HG03520 (cell line): ENCODE results near the gene HS3ST1.

ENCODE experiments used
- ATAC-seq: cut with Tn5 transposase; IDR thresholded peaks from one replicate; pipeline ENCODE4 v1.9.1; 2021; ENCODE audit warnings: mild to moderate bottlenecking, moderate library complexity; ENCODE audit not compliant: unreplicated experiment

Gene HS3ST1

GRCh38 chr4:11428231-11428898, at the start of gene HS3ST1:
HS3ST1 (minus strand) TSS chr4:11428894; CDS start chr4:11400005, 28,889 bp downstream.
- ATAC-seq, result peak; percentile 27

GRCh38 chr4:11475871-11476270, 47.2 kb upstream of the HS3ST1 start:
- no peak for ATAC-seq

GRCh38 chr4:11474146-11474545, 45.5 kb upstream of the HS3ST1 start:
- ATAC-seq, result no peak

DNA sequence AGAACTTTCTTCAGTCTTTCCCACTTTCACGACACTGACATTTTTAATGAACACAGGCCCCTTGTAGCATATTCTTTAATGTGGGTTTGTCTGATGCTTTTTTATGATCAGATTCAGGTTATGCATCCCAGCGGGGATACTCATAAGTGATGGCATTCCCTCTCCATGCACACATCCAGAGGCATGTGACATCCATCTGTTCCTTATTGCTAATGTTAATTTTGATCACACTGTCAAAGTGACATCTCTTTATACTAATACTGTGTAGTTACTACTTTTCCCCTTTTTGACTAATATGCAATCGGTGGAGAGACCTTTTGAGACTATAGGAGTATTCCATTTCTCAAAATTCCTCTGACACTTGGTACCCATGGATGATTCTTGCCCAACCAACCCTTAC, 43.8 kb upstream of the HS3ST1 start:
- no peak for ATAC-seq

DNA sequence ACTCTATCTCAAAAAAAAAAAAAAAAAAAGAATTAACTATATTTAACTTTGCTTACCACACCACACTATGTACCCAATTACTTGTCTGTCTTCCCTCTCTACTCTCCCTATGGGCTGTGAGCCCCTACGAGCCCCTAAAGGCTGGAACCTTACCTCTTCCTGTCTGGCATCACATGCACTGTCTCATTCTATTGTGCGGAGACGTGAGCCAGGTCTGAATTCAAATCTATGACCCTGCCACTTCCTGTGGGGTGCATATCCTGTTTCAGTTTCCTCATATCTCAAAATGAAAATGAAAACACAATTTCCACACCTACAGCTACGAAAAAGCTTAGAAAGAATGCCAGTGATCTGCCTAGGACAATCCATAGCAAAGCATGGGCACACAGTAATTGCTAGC, 42.9 kb upstream of the HS3ST1 start:
- ATAC-seq, result peak; percentile 55

GRCh38 chr4:11471046-11471441, 42.4 kb upstream of the HS3ST1 start:
- no peak for ATAC-seq

DNA sequence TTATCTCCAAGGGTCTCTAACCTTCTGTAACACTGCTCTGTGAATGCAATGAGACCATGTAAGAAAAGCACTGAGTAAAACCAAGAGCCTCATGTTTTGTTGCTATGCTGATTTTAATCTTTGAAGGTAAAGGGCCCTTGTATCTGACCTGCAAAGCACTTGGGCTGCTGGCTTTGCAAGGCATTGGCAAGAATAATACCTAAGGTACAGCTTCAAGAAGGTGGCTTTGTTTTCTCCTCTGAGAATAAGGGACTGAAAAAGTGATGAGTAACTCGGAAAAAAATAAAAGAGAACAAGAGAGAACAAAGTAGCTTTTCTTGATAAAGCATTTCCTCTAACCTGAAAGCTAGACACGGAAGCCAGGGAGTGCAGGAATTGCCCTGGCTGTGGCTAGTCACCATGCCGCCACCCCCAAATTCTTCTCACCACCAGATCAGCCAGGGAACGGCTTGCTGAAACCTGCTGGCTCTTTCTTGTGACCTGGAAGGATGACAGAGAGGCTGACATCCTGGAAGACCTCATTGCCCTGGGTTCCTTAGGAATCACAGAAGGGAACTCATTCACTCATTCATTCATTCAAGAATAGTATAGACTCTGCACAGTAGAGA, 41.8 kb upstream of the HS3ST1 start:
- peak; percentile 66 for ATAC-seq

DNA sequence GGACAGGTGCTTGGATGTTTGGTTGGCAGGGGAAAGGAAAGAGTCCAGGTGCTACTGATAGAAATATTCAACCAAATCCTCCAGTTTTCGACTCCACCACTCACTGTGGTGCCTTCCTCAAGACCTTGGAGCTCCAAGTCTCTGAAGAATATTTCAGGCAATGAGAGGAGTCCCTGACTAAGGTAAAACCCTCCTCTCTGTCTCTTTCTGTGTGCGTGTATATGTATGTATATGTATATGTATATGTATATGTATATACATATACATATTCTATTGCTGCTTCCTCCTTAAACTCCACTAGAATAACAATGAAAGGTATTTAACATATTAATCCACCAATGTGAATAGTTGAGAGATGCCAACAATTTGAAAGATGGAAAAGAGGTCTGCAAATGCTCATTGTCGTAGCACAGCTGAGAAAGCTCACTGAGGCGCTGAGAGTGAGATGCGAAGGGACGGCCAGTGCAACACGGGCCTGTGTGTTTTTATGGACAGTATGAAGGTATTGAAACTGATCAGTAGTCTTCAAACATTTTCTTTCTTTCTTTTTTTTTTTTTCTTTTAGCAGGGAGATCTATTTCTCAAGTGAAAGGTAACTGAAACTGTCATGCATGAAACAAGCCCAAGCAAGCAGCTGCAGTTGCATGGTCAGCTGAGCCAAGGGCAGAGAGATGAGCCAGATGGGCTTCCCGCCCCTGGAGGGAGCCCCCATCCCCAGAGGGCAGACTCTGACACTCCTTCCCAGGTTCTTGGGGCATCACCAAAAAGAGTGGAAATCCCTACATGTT, 41.1 kb upstream of the HS3ST1 start:
- ATAC-seq, result peak; percentile 65

GRCh38 chr4:11468901-11469300, 40.2 kb upstream of the HS3ST1 start:
- no peak for ATAC-seq

- ATAC-seq, result no peak
Observed at GRCh38 chr4:11467931-11468330, 39.2 kb upstream of the HS3ST1 start.

GRCh38 chr4:11463707-11464106, 35.0 kb upstream of the HS3ST1 start:
- no peak for ATAC-seq

DNA sequence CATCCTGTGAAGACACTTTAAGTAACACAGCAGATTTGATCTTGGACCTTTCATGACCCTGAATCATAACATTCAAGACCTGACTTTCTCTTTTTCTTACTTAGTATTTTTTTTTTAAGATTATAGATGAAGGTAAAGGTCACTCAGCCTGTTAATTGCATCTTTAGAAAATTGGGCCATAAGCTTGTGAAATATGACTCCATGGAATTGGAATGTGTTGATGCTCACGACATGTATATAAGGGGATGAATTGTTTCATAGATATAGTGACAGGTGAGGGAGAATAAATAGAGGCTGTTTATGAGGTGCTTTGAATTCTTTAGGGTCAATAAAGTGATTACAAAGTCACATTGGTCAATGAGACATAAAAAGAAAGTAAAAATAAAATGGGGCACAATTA, 27.7 kb upstream of the HS3ST1 start:
- no peak for ATAC-seq

GRCh38 chr4:11455201-11455835, 26.6 kb upstream of the HS3ST1 start:
- ATAC-seq, result no peak

DNA sequence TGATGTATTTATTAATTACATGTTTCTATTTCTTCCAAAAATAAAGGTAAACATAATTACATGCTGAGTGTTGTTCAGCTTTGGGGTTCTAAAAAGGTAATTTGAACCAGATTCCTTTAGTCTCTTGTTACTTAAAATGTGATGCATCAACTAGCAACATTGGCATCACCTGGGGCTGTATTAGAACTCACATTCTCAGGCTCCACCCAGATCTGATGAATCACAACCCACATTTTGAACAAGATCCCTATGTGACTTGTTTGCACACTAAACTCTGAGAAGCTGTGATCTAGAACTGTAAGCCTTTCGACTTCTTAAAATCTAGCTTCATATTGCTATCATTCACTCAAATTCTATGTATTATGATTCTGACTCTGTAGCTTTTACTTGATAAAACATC, 23.0 kb upstream of the HS3ST1 start:
- ATAC-seq, result no peak

GRCh38 chr4:11446155-11446811, 17.6 kb upstream of the HS3ST1 start:
- no peak for ATAC-seq

DNA sequence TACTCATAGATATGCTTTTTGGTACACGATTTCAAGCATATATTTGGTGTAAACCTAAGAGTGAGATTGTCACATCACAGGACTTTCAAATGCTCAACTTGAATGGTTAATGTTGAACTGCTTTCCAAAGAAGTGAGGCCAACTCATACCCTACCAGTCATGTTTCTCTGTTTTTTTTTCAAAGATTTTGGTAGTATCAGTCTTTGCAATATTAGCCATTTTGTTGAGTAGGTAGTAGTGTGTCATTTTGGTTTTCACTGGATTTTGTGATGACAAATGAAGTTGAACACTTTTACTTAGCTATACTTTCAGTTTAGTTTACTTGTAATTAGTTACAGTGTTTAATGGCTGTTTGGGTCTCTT, 12.5 kb upstream of the HS3ST1 start:
- ATAC-seq, result no peak

DNA sequence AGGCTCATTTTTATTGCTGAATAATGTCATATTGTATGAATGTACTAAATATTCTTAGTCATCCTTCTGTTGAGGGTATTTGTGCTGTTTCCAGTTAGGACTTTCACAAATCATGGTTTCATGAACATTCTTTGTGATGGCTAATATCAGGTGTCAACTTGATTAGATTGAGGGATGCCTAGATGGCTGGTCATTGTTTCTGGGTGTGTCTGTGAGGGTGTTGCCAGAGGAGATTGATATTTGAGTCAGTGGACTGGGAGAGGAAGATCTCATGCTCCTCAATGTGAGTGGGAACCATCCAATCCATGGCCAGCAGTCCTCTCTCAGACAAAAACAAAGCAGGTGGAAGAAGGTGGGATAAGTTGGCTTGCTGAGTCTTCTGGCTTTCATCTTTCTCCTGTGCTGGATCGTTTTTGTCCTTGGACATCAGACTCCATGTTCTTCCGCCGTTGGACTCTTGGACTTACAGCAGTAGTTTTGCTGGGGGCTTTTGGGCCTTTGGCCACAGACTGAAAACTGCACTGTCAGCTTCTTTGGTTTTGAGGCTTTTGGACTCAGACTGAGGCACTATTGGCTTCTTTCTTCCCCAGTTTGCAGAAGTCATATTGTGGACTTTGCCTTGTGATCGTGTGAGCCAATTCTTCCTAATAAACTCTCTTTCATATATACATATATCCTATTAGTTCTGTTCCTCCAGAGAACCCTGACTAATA, 11.9 kb upstream of the HS3ST1 start:
- ATAC-seq, result no peak

- ATAC-seq, result no peak
Observed at GRCh38 chr4:11439836-11440235, 11.1 kb upstream of the HS3ST1 start.

DNA sequence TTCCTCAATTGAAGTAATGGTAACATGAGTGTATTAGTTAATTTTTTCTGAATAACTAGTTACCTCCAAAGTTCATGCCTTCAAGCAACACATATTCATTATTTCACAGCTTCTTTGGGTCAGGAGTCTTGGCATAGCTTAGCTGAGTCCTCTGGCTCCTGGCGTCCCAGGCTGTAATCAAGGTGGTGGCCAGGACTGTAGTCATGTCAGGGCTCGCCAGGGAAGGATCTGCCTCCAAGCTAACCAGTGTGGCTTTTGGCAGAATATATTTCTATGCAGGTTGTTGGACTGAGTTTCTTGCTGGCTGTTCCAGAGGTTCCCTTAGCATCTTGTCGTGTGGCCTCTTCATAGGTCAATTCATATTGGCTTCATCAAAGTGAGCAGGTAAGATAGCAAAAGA, 10.0 kb upstream of the HS3ST1 start:
- no peak for ATAC-seq

DNA sequence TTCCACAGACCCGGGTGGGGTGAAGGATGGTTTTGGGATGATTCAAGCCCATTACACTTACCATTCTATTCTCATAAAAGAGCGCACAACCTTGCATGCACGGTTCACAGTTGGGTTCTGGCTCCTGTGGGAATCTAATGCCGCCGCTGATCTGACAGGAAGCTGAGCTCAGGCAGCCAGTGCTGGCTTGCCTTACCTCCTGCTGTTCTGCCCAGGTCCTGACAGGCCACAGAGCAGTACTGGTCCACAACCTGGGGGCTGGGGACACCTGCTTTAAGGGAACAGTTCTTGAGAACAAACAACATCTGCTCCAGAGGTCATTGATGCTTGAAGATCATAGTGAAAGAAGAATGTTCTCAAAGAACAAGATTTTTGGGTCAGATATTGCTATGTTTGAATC, 8.0 kb upstream of the HS3ST1 start:
- ATAC-seq, result no peak

DNA sequence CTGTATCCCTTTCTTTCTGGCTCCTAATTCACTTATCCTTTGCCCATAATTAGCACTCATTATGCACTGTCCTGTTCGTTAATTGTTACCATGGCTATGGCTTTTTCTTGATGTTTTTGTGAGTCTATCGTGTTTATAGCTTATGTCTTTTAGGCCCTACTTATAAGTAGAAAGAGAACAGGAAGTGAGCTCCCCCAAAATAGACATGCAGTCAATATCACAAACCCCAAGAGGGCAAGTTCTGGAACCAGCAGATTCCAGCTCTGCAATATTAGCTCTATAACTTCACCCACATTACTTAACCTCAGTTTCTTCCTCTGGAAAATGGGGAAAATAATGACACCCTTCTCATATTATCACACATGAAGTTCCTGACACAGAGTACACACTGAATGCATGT, 7.4 kb upstream of the HS3ST1 start:
- no peak for ATAC-seq
